NOMO-1 treated with dmso at 0.1 percent for 144 hours (cell line): ENCODE measurements around the gene AP3B2.
A peak's percentile ranks its signal among the peaks of the same experiment; 100 is the strongest.
"Not testable (repeated sequence)": the region's sequence is repeated elsewhere in the genome, so short reads cannot be mapped to it uniquely, and the experiment has no call there.

Experiments
- DNase-seq: peaks from one replicate; lab custom pipeline; 2025; ENCODE audit not compliant: unreplicated experiment; lab: John Stamatoyannopoulos, UW

AP3B2 gene

GRCh38 chr15:82709421-82710207, at the start of gene AP3B2:
Gene AP3B2 (minus strand): TSS chr15:82709875. CDS start chr15:82709706, 169 bp downstream.
- peak; percentile 86 for DNase-seq

DNA sequence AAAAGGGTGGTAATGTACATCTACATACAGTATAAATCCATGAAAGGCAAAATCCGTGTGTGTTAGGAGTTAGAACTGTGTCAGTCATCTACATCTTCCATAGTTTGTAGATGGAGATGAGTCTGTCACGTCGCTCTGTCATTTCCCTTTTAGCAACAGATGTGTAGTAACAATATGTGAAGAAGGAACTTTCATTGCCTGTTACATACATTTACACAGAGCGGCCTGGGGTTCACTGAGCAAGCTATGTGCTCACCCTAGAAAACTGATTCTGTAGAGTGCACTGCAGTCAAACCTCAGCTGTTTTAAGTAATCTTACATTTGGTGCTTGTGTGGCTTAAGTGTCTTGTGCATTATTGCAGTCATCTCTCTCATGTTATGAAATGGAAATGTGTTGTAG, 41.6 kb upstream of the AP3B2 start:
- peak; percentile 4 for DNase-seq

GRCh38 chr15:82750831-82751180, 41.1 kb upstream of the AP3B2 start:
- DNase-seq = no peak

- DNase-seq = peak; percentile 87
Measured at GRCh38 chr15:82749951-82750830, 40.5 kb upstream of the AP3B2 start.

DNA sequence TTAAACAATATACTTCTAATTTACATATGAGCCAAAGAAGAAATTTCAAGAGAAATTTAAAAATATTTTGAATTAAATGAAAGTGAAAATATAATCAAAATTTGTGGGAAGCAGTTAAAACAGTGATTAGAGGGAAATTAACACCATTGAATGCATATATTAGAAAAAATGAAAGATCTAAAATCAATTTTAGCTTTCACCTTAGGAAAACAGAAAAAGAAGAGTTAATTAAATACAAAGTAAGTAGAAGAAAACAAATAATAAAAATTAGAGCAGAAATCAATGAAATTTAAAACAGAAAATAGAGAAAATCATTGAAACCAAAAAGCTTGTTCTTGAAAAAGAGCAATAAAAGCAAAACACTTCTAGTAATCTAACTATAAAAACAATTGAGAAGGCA, 38.6 kb upstream of the AP3B2 start:
- no peak for DNase-seq

- DNase-seq = no peak
Measured at GRCh38 chr15:82743810-82744209, 34.1 kb upstream of the AP3B2 start.

- no peak for DNase-seq
Measured at GRCh38 chr15:82742134-82742533, 32.5 kb upstream of the AP3B2 start.

GRCh38 chr15:82739086-82739485, 29.4 kb upstream of the AP3B2 start:
- DNase-seq = no peak

DNA sequence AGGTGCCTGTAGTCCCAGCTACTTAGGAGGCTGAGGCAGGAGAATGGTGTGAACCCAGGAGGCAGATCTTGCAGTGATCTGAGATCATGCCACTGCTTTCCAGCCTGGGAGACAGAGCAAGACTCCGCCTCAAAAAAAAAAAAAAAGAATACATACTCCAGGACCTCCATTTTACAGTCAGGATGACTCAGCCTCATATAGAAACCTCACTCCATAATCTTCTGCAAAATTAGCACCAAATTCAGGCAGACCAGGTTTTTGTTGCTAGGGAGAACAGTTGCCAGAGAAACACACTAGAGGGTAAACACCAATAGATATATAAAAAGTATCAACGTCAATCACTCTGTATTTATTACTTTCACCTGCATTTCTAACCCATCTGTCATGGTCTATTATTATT, 28.3 kb upstream of the AP3B2 start:
- DNase-seq = no peak

- no peak for DNase-seq
Measured at GRCh38 chr15:82731527-82731926, 21.9 kb upstream of the AP3B2 start.

- no peak for DNase-seq
Measured at GRCh38 chr15:82730022-82730530, 20.4 kb upstream of the AP3B2 start.

GRCh38 chr15:82726816-82727215, 17.1 kb upstream of the AP3B2 start:
- no peak for DNase-seq

DNA sequence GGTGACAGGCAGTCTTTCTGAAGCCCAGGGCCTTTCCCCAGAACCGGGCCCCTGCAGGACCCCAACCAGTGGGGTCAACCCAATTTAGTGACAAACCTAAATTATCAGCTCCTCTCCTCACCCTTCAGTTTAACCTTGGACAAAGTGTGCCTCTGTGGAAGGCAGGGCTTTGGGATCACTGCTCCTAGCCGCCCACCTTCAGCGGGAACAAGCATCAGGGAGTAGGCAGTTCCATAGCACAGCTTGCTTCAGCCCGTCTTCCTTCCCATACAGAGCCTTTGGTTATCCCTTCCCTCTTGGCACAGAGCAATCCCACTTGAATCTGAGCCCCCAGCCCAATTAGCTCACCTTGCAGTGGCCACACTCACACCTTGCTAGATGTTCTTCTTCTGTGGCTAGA, 5.3 kb upstream of the AP3B2 start:
- DNase-seq = no peak

DNA sequence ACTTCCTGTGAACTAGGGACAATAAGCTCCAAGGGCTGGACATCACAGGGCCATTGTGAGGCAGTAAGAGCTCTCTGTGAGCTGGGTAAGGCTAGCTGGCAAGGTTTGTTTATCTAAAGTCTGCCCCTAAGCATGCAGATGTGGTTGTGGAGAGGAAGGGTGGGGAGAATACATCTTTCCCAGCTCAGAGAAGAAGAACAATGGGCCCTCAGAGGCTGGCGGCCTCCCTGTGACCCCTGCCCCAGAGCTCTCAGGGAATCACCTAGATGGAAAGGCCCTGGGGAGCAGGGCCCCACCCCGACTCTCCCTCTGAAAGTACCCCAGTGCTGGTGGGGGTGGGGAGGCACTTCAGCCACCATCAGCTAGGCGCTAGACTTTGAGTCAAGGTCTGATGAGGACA, 4.3 kb upstream of the AP3B2 start:
- DNase-seq = no peak

DNA sequence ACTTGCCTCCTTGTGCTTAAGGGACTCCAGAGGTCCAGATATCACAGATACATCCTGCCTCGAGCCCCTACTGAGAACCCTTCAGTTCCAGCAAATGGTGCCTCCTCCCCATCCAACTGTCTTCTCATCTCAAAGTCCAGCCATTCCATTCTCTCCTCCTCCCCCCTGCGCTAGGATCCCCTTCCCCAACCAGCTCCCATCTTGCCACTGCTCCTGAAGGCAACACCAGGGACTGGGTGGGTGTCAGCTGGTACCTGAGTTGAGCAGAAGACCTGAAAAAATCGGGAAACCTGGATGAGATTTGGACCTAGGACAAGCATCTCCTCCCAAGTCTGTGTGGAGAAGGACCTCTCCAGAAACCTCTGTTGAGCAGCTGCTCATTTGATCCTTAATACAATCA, 2.4 kb upstream of the AP3B2 start:
- DNase-seq = no peak

- no peak for DNase-seq
Measured at GRCh38 chr15:82710926-82711490, 1.3 kb upstream of the AP3B2 start.

DNA sequence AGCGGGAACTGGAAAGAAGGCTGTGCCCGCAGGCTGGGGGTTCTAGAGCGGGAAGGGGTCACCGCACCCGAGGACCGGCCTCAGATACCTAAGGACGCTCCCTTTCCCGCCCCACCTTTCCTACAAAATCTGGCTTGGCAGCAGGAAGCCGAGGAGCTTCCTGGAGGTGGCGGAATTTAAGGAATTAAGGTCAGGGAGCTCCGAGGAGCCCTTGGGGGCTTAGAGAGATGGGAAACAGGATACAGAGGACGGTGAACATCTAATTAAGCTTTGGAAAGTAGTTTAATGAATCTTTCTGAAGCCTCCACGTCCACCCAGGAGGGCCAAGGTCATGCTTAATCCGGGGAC, 507 bp upstream of the AP3B2 start:
- no peak for DNase-seq

DNA sequence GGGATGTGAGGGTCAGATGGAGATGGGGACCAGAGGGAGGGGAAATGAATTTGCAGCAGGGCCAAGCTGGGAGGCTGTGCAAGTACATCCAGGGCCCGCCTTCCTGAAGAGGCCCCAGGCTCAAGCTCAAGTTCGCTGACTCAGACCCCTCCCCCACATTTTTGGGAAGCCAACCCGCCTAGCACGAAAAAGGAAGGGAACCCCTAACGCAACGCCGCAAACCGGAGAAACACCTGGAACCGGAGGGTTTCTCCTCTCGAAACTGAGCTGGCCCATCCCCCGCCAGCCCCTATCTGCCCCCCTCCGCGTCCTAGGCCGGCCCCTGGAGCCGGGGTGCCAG, 624 bp downstream of the AP3B2 start:
- peak; percentile 52 for DNase-seq

DNA sequence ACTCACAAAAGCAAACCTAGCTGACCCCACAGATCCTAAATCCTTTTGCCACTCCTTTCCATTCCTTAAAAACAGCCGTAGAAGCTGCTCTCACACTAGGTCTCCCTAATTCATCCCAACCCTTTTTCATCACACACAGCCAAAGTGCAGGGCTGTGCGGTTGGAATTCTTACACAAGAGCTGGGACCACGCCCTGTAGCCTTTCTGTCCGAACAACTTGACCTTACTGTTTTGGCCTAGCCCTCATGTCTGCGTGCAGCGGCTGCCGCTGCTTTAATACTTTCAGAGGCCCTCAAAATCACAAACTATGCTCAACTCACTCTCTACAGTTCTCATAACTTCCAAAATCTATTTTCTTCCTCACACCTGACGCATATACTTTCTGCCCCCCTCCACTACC, 3.8 kb downstream of the AP3B2 start:
- not testable (repeated sequence) for DNase-seq

DNA sequence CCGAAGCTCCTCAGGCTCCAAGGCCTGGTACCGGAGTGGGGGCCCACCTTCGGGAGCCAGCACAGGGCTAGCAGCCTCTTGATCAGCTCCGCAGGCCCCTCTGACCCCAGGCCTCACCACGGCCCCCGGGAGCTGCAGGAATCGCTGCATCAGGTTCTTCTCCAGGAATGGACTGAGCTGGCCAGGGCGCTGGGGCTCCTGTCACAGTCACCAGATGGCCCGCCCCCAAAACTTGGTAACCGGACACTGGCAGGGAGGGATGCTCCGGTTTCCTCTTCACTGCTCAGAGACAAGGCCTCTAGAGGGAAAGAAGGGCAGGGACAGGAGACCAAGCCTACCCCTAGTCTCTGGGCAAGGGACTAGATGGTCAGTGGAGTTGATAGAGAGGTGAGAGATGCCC, 9.9 kb downstream of the AP3B2 start:
- no peak for DNase-seq

DNA sequence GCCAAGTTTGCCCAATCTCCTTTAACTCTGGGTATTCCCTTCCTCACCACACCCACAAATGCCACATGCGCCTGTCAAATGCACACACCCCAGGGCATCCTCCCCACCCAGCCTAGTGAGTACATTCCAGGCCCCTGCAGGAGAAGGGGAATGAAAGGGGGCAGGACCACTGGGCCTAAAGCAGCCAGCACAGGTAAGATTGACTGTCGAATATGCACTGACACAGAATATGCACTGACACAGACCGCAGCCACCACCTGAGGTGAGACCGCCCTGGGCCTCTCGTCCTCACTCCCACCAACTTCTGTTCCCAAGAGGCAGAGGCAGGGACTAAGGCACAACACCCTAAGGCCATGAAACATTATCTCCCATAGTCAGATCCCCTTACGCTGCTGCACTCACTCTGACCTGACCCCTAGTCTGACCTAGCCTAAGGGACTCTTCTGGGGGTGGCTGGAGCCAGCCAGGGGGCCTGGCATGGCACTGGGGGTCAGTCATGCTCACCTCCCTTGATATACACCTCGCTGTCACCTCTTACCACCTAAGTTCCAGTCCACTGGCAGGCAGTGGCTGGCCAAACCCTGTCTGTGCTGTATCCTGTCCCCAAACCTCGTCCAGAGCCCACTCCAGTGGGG, 10.8 kb downstream of the AP3B2 start:
- no peak for DNase-seq
